Lung (tissue), 12 donors: Measurements from ENCODE around the gene ANGPTL2. TPM values are rescaled to one million over a fixed set of nuclear protein-coding genes. Genes with fewer than 3 reads are reported as not detected.

Experiments
- ATAC-seq: fragments of 200-7000 bp; cut with Tn5 transposase; one replicate; pipeline ENCODE4 v1.9.1; 2020; ENCODE audit warnings: moderate number of reproducible peaks; ENCODE audit not compliant: insufficient read depth, low FRiP score
- DNase-seq, 3 donors: peaks; one replicate each; pipeline ENCODE4 v3.0.0-alpha.2; 2013 to 2017
- H3K27ac ChIP-seq, 2 donors: one replicate each; pipeline ENCODE4 v1.5.1; 2013; ENCODE audit warnings: mild to moderate bottlenecking in 2 of 2, moderate library complexity in 2 of 2, control low read depth in 1 of 2, inconsistent platforms in 1 of 2, low read depth in 1 of 2, low read length in 1 of 2
- H3K27me3 ChIP-seq, 3 donors: one replicate each; pipeline ENCODE4 v1.5.1; 2013; ENCODE audit warnings: low read length in 2 of 3; ENCODE audit not compliant: control insufficient read depth in 3 of 3, insufficient read depth in 3 of 3
- H3K36me3 ChIP-seq, 4 donors: one replicate each; pipeline ENCODE4 v1.5.1; 2013; ENCODE audit warnings: low read length in 4 of 4, mild to moderate bottlenecking in 1 of 4, moderate library complexity in 1 of 4; ENCODE audit not compliant: control insufficient read depth in 4 of 4, insufficient read depth in 4 of 4
- H3K4me1 ChIP-seq, 5 donors: one replicate each; pipeline ENCODE4 v1.5.1; 2013; ENCODE audit warnings: low read length in 5 of 5, mild to moderate bottlenecking in 2 of 5, moderate library complexity in 1 of 5; ENCODE audit not compliant: control insufficient read depth in 5 of 5, insufficient read depth in 5 of 5
- H3K4me3 ChIP-seq: one replicate; pipeline ENCODE4 v1.5.1; 2013; ENCODE audit warnings: mild to moderate bottlenecking, control low read depth, moderate library complexity
- H3K9ac ChIP-seq, 2 donors: one replicate each; pipeline ENCODE4 v1.5.1; 2013; ENCODE audit warnings: low read length in 2 of 2, control low read depth in 1 of 2; ENCODE audit not compliant: insufficient read depth in 1 of 2
- H3K9me3 ChIP-seq, 4 donors: one replicate each; pipeline ENCODE4 v1.5.1; 2013; ENCODE audit warnings: low read length in 3 of 4, mild to moderate bottlenecking in 1 of 4, moderate library complexity in 1 of 4; ENCODE audit not compliant: control insufficient read depth in 4 of 4, insufficient read depth in 3 of 4
- CTCF ChIP-seq: IDR thresholded peaks from 2 replicates; pipeline ENCODE4 v1.5.1; 2012; ENCODE audit warnings: mild to moderate bottlenecking; ENCODE audit errors: control extremely low read depth, extremely low read depth
- WGBS, 2 donors: extraction: QIAGEN DNeasy Blood & Tissue Kit; methylation state at CpG; one replicate each; pipeline ENCODE4 v1.1.7; 2013; 5-methylcytosine and 5-hydroxymethylcytosine counted together
- polyA plus RNA-seq, 2 donors: library from polyadenylated mRNA; stranded (reverse); fragments of 200-250 nt; gene quantifications; one replicate each; pipeline ENCODE4 v1.2.1, GENCODE V29; 2013
- total RNA-seq, 2 donors: library from RNA; depleted of rRNA in 1 of 2; stranded (reverse); fragments of >200 nt in 1 of 2; gene quantifications; one replicate each; pipeline ENCODE4 v1.2.1, GENCODE V29; 2014 to 2021
- donor health status: control.
- donor health status: control.
- donor health status: Bipolar disorder and iron deficiency.
- donor health status: healthy.
- donor health status: DM: yes; HTN: yes; CAD: no.

ANGPTL2 gene
- total and polyA plus RNA-seq, 4 donors: 7.5 to 18.8 (median 11.0) TPM

GRCh38 chr9:127084076-127085039 is 38.1 kb downstream of the ANGPTL2 start:
- Histone ChIP-seq H3K36me3 (peaks cover 0 to 5% (median 0%) of the 10 kb centered on the region in 4 donors), H3K9me3 (no peaks in the 10 kb centered on the region), H3K27me3 (no peaks in the 10 kb centered on the region), H3K9ac (no peak overlapping the region), H3K4me3 (no peak overlapping the region), H3K27ac (no peak overlapping the region), H3K4me1 (peaks cover 0 to 4% (median 0%) of the 10 kb centered on the region in 5 donors)
- no peak for ATAC-seq
- 94 to 95% methylated on average over 12 of the region's 12 CpGs for WGBS, 2 donors
- TF ChIP-seq CTCF: no peak
- DNase-seq: no peak

- ATAC-seq: no peak
- 86 to 91% methylated on average over 4 to 5 of the region's 5 CpGs for WGBS, 2 donors
- peaks cover 0 to 4% (median 0%) of the 10 kb centered on the region in 5 donors for H3K4me1 ChIP-seq
- no peak overlapping the region for H3K9ac ChIP-seq
- no peak overlapping the region for H3K4me3 ChIP-seq
- no peaks in the 10 kb centered on the region for H3K27me3 ChIP-seq
- H3K9me3 ChIP-seq: no peaks in the 10 kb centered on the region
- H3K27ac ChIP-seq: no peak overlapping the region
- H3K36me3 ChIP-seq: no peaks in the 10 kb centered on the region
- DNase-seq: no peak
- no peak for TF ChIP-seq CTCF
Observed at GRCh38 chr9:127083138-127083980, 39.1 kb downstream of the ANGPTL2 start.

GRCh38 chr9:127081250-127082185 is 40.9 kb downstream of the ANGPTL2 start:
- WGBS, 2 donors: 93 to 96% methylated on average over 8 of the region's 8 CpGs
- no peak overlapping the region for H3K4me3 ChIP-seq
- ATAC-seq: no peak

More at GRCh38 chr9:127081250-127082185, 40.9 kb downstream of the ANGPTL2 start:
- TF ChIP-seq CTCF: no peak
- H3K27me3 ChIP-seq: no peaks in the 10 kb centered on the region
- no peaks in the 10 kb centered on the region for H3K9me3 ChIP-seq
- peaks cover 0 to 12% (median 5%) of the 10 kb centered on the region in 5 donors for H3K4me1 ChIP-seq
- no peaks in the 10 kb centered on the region for H3K36me3 ChIP-seq
- peak overlapping the region in 1 of 2 donors; percentile 6 for H3K9ac ChIP-seq
- no peak for DNase-seq
- H3K27ac ChIP-seq: no peak overlapping the region
